ENCODE measurements around the gene C14orf119.

The C14orf119 gene

DNA sequence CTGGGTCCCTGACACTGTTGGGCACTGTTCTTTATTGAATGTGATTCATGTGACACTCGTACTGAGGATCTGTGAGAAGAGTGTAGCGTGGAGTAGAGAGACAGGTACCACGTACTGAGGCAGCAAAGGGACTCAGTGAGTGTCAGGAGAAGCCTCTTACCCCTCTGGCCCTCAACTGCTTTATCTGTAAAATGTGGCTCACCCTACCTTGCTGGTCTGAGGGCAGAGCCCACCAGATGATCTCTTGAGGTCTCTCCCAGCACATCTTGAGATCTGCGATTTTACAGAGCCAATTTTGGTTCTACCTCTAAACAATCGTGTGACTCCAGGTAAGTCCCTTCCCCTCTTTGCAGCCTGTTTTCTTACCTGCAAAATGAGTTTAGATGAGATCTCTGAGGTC lies 20.6 kb downstream of the C14orf119 start:
- H3K36me3 ChIP-seq = no peaks in the 10 kb centered on the region
- 0 out of 2 replicates have a peak, but pooled peaks cover 1% of the 10 kb centered on the region for H3K9me3 ChIP-seq
- H3K27me3 ChIP-seq = peaks cover 23% of the 10 kb centered on the region
- no peak overlapping the region for H3K4me3 ChIP-seq (ENCODE audit: low read depth, low read length)
- TF ChIP-seq, protein P1, sequence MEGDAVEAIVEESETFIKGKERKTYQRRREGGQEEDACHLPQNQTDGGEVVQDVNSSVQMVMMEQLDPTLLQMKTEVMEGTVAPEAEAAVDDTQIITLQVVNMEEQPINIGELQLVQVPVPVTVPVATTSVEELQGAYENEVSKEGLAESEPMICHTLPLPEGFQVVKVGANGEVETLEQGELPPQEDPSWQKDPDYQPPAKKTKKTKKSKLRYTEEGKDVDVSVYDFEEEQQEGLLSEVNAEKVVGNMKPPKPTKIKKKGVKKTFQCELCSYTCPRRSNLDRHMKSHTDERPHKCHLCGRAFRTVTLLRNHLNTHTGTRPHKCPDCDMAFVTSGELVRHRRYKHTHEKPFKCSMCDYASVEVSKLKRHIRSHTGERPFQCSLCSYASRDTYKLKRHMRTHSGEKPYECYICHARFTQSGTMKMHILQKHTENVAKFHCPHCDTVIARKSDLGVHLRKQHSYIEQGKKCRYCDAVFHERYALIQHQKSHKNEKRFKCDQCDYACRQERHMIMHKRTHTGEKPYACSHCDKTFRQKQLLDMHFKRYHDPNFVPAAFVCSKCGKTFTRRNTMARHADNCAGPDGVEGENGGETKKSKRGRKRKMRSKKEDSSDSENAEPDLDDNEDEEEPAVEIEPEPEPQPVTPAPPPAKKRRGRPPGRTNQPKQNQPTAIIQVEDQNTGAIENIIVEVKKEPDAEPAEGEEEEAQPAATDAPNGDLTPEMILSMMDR (IDR thresholded peaks at IDR 0.05; ENCODE audit: low read depth, low read length) = no peak
- no peak for DNase-seq
- no peaks in the 10 kb centered on the region for H3K4me1 ChIP-seq

DNA sequence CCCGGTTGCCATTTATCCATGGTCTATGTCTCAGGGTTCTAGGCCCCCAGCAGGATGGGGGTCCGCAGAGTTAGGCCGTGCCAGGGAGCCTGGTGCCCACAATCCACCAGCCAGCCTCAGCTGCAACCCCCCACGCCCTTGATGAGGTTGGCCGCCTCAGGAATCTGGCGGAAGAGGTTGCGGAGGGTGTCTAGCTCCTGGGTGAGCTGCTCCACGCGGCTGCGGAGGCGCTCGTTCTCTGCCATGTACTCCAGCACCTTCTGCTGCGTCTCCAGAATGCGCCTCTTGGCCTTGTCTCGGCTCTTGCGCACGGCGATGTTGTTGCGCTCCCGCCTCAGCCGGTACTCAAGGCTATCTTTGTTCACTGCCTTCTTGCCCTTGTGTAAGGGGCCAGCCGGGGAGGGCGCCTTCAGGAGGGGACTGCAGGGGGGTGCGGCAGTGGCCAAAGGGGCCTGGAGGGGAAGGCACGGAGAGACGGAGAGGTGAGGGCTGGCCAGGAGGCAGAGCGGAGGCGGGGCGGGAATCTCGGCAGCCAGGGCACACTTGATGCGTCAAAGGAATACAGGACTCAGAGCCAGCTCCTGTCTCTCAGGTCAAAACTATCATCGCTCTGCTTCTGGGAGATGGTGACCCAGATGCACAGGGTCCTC lies 22.2 kb downstream of the C14orf119 start:
- no peaks in the 10 kb centered on the region for H3K4me1 ChIP-seq
- no peak overlapping the region for H3K4me3 ChIP-seq (ENCODE audit: low read depth, low read length)
- no peak for DNase-seq

DNA sequence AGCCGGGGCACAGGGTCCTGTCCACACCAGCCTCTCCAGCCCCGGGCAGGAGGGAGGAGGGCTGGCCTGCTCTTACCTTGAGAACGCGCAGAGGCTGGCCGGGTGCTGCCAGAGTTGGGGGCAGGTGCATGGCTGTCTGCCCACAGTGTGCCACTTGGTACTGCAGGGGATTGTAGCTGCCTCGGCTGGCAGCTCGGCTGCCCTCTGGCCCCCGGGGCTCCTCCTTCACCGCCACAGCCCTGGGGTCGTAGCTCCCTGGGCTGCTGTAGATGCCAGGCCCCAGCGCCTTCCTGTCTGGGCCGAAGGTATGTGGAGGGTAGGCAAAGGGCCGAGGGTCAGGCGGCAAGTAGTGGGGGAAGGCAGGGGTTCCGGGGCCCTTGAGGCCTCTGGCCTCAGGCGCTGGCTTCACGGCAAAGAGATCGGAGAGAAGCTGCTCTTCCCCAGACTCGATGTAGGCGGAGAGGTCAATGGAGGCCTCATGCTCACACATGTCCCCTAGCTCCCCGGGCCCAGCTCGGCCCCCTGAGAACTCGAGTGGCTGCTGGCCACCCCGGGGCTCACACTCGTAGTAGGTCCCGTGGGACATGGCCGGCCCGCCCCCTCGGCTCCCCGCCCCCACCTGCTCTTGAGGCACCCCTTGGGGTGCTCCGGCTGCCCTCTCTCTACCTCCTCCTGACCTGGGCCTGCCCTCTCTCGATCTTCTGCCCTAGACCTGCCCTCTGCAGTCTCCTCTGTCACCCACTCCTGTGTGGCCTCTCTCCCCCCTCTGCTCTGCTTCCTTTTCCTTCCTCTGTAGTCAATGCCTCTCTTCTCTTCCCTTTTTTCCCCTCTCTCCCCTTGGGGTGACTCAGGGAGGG lies 23.4 kb downstream of the C14orf119 start, which contains the start of gene CEBPE:
CEBPE (minus strand) TSS at position 750 of the 857 bp plus-strand sequence; CDS start at position 586, 164 bp downstream.
- no peak for DNase-seq
- no peak within 1 kb of the TSS for H3K4me3 ChIP-seq (ENCODE audit: low read depth, low read length)
- no peaks in the 10 kb centered on the region for H3K36me3 ChIP-seq
- no peaks in the 10 kb centered on the region for H3K4me1 ChIP-seq
- peaks cover 3% of the 10 kb centered on the region; the same call in 1 of the 2 replicates for H3K27me3 ChIP-seq
- TF ChIP-seq, protein P1 (IDR thresholded peaks at IDR 0.05; ENCODE audit: low read depth, low read length) = no peak
- H3K9me3 ChIP-seq = no peaks in the 10 kb centered on the region

More for the DNA sequence above, 22.2 kb downstream of the C14orf119 start:
- Histone ChIP-seq H3K9me3 (no peaks in the 10 kb centered on the region), H3K27me3 (peaks cover 7% of the 10 kb centered on the region), H3K36me3 (no peaks in the 10 kb centered on the region)
- TF ChIP-seq, protein P1 (IDR thresholded peaks at IDR 0.05; ENCODE audit: low read depth, low read length) = no peak

DNA sequence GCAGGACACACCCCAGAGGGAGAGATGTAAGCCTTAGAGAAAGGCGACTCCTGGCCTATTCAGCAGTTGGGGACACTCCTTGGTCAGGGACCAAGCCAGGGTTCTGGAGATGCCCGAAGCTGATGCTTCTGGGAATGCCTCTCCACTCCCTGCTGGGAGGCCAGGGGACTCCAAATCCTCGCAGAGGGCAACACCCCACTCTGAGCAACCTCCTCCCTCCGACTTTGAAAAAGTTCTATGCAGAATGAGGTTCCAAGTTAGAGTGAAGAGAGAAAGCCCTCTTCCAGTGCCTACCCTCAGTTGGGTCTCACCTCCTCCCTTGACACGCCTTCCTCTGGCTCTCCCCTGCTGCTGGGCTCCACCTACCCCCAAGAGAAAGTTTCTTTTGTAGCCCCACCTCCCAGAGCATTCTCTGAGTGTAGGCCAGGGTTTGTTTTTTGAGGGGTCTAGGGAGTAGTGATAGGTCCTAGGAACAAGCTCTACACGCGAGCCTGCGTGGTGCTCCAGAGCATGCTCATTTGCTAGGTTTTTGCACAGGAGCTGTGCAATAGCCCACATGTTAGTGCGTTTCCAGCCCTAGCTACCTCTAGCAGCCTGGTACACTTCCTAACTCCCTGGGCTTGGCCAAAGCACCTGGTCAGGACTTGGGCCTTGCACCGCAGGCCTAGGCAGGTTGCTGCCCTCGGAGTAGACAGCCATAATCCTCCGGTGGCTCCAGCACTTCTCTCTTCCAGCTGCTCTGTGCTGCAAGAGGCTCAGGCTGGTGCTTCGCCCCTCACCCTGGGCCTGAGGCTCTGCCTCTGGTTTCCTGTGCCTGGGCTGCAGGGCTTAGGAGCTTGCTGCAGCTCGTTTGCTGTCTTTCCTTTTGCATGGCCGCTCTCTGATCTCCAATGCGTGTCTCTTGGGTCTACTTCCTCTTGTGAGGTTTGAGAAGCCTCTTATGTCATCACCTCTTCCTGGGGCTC lies 24.3 kb downstream of the C14orf119 start:
- Histone ChIP-seq H3K4me3 (ENCODE audit: low read depth, low read length) (no peak overlapping the region), H3K36me3 (no peaks in the 10 kb centered on the region), H3K4me1 (no peaks in the 10 kb centered on the region), H3K27me3 (peaks cover 3% of the 10 kb centered on the region; the same call in 1 of the 2 replicates), H3K9me3 (no peaks in the 10 kb centered on the region)
- TF ChIP-seq, protein P1 (IDR thresholded peaks at IDR 0.05; ENCODE audit: low read depth, low read length) = no peak
- DNase-seq = no peak

DNA sequence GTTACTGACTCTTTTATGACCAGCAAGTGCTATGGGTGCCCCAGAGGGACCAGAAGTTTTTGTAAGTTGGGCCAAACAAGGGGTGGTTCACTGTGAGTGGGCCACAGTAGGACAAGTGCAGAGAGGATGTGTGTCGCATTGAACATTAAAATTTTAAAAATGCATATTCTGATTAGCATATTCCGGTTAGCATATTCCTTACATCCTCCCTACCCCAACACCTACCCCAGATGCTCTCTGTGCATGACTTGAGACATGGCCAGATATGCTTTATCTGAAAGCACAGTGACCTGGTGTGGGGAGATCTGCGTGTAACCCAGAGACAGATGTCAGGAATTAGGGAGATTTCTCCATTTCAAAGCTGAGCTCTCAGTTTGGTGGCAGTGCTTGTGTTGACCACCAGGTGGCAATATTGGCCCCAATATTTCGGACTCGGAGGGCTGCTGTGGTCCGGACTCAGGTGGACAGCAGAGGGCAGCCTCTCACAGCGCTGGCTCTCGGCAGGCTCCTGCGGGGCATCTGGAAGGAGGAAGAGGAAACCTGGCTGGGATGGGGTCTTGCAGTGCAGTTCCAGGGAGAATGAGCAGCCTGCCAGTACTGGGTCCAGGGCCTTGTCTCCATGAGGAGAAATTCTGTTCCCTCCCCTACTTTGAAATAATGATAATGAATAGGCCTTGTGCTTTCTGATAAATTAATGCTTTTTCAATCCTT lies 25.4 kb downstream of the C14orf119 start:
- H3K4me1 ChIP-seq = no peaks in the 10 kb centered on the region

More for the DNA sequence above, 25.4 kb downstream of the C14orf119 start:
- DNase-seq = peak; percentile 90
- Histone ChIP-seq H3K36me3 (no peaks in the 10 kb centered on the region), H3K4me3 (ENCODE audit: low read depth, low read length) (no peak overlapping the region), H3K27me3 (peaks cover 3% of the 10 kb centered on the region; the same call in 1 of the 2 replicates), H3K9me3 (no peaks in the 10 kb centered on the region)
- TF ChIP-seq, protein P1 (IDR thresholded peaks at IDR 0.05; ENCODE audit: low read depth, low read length) = peak; percentile 100

Measured in BE2C (cell line).